OCI-LY7 (cell line): ENCODE results near the gene FANCL. TPM values are rescaled to one million over a fixed set of nuclear protein-coding genes. Genes with fewer than 3 reads are reported as not detected.

Experiments used
- BruUV-seq: library from RNA; stranded (reverse); fragments of 400-500 nt; replicated peaks from 2 replicates; lab custom pipeline; 2021; lab: Mats Ljungman, UMichigan
- CTCF ChIA-PET: fragments of 300-600 bp; sonication (Branson Sonifier 250); formaldehyde crosslinking; loops from one replicate; lab custom pipeline; 2022; ENCODE audit warnings: antibody characterized with exemption; ENCODE audit not compliant: unreplicated experiment; lab: Charles Lee
- POLR2A ChIA-PET: fragments of 300-600 bp; sonication (Branson Sonifier 250); formaldehyde crosslinking; loops from one replicate; lab custom pipeline; 2022; ENCODE audit warnings: antibody characterized with exemption; lab: Charles Lee
- DNase-seq: peaks from one replicate; pipeline ENCODE4 v3.0.0-alpha.2; 2015; ENCODE audit warnings: low spot score
- H2AFZ ChIP-seq: fragments of 200-600 bp; sonication (generic), shearing (Covaris generic); 2 replicates; pipeline ENCODE4 v1.6.1; 2014; ENCODE audit warnings: mild to moderate bottlenecking, antibody characterized with exemption, low read length, moderate library complexity
- H3K27ac ChIP-seq: fragments of 200-600 bp; sonication (generic); 2 replicates; pipeline ENCODE4 v1.5.1; 2014; ENCODE audit warnings: mixed run types, low read depth, mild to moderate bottlenecking, moderate library complexity, low read length, inconsistent platforms; ENCODE audit not compliant: poor library complexity, severe bottlenecking
- H3K36me3 ChIP-seq: fragments of 200-600 bp; sonication (generic); 2 replicates; pipeline ENCODE4 v1.6.1; 2014; ENCODE audit warnings: mild to moderate bottlenecking, antibody characterized with exemption, low read length, moderate library complexity, mixed read lengths; ENCODE audit not compliant: insufficient read depth
- H3K4me1 ChIP-seq: fragments of 200-600 bp; sonication (generic); 2 replicates; pipeline ENCODE4 v1.5.1; 2014; ENCODE audit warnings: mild to moderate bottlenecking, low read length; ENCODE audit not compliant: insufficient read depth, poor library complexity, severe bottlenecking
- H3K4me2 ChIP-seq: fragments of 200-600 bp; sonication (generic); 2 replicates; pipeline ENCODE4 v1.6.1; 2014; ENCODE audit warnings: mild to moderate bottlenecking, low read length
- H3K4me3 ChIP-seq: fragments of 200-600 bp; sonication (generic); 2 replicates; pipeline ENCODE4 v1.5.1; 2014; ENCODE audit warnings: mild to moderate bottlenecking, low read depth, low read length; ENCODE audit not compliant: poor library complexity, severe bottlenecking
- H3K79me2 ChIP-seq: fragments of 200-600 bp; sonication (generic); 2 replicates; pipeline ENCODE4 v1.6.1; 2016; ENCODE audit warnings: low read depth, mild to moderate bottlenecking, low read length, moderate library complexity, mixed read lengths; ENCODE audit not compliant: insufficient read depth
- H3K9me2 ChIP-seq: fragments of 200-600 bp; sonication (generic); 2 replicates; pipeline ENCODE4 v1.6.1; 2016; ENCODE audit warnings: mild to moderate bottlenecking, low read length, mixed read lengths; ENCODE audit not compliant: insufficient read depth
- H3K9me3 ChIP-seq: fragments of 200-600 bp; sonication (generic); 2 replicates; pipeline ENCODE4 v1.6.1; 2014; ENCODE audit warnings: mild to moderate bottlenecking, mixed run types, low read length, mixed read lengths
- H4K20me1 ChIP-seq: fragments of 200-600 bp; sonication (generic); 2 replicates; pipeline ENCODE4 v1.6.1; 2014; ENCODE audit warnings: mild to moderate bottlenecking, antibody characterized with exemption, low read length, moderate library complexity, mixed read lengths; ENCODE audit not compliant: insufficient read depth
- EZH2phosphoT487 ChIP-seq: fragments of 200-600 bp; sonication (generic); IDR thresholded peaks from 2 replicates; pipeline ENCODE4 v1.6.1; 2018; ENCODE audit warnings: low read depth, borderline replicate concordance, mild to moderate bottlenecking, mixed run types, antibody characterized with exemption, low read length, moderate library complexity, mixed read lengths
- intact Hi-C: fragments of 100-400 bp; cut with micrococcal nuclease; formaldehyde crosslinking; loops from one replicate; pipeline ENCODE4 v1.10.0; 2022; ENCODE audit not compliant: unreplicated experiment
- total RNA-seq, 2 experiments: library from RNA; depleted of rRNA in 1 of 2; stranded (reverse); fragments of >200 nt in 1 of 2; shearing (Covaris generic) in 1 of 2; gene quantifications; 2 replicates each; pipeline ENCODE4 v1.2.3, GENCODE V29; 2014 to 2022
- TF ChIP-seq, protein P1 (sequence below): fragments of 200-600 bp; sonication (generic); conservative IDR thresholded peaks from 2 replicates; pipeline ENCODE4 v1.5.1; 2014; ENCODE audit warnings: mild to moderate bottlenecking, antibody characterized with exemption, low read length, moderate library complexity, mixed read lengths

FANCL gene
- total RNA-seq, 2 experiments from 2014 or later, result 32.8 to 33.0 TPM

DNA sequence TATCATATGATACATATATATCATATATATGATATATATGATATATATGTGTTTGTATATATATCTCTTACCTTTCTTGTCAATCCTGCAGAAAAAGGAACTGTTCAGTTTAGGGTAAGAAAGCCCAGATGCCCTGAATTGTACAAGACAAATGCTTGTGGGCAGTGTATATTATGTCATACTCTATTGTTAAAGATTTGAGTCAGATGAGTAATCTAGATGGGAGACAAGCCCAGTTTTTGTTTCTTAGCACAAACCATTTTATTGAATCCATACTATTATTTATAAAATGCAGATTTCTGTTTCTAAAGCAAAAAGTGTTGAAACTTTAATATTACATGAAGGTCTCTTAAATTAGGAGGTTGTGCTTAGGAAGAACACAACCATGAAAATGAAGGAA lies 103.9 kb downstream of the FANCL start:
- H3K4me1 ChIP-seq, result no peaks in the 10 kb centered on the region
- no peak for DNase-seq
- H3K9me3 ChIP-seq, result no peaks in the 10 kb centered on the region
- H2AFZ ChIP-seq, result no peak overlapping the region
- no TSS peak for BruUV-seq
- intact Hi-C loops, result no loop called here
- no peak overlapping the region for H3K4me3 ChIP-seq
- no peak overlapping the region for H3K4me2 ChIP-seq
- TF ChIP-seq EZH2phosphoT487, result no peak
- TF ChIP-seq, protein P1, sequence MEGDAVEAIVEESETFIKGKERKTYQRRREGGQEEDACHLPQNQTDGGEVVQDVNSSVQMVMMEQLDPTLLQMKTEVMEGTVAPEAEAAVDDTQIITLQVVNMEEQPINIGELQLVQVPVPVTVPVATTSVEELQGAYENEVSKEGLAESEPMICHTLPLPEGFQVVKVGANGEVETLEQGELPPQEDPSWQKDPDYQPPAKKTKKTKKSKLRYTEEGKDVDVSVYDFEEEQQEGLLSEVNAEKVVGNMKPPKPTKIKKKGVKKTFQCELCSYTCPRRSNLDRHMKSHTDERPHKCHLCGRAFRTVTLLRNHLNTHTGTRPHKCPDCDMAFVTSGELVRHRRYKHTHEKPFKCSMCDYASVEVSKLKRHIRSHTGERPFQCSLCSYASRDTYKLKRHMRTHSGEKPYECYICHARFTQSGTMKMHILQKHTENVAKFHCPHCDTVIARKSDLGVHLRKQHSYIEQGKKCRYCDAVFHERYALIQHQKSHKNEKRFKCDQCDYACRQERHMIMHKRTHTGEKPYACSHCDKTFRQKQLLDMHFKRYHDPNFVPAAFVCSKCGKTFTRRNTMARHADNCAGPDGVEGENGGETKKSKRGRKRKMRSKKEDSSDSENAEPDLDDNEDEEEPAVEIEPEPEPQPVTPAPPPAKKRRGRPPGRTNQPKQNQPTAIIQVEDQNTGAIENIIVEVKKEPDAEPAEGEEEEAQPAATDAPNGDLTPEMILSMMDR, result no peak
- ChIA-PET POLR2A (no interaction called here), CTCF (no interaction called here)
- no peaks in the 10 kb centered on the region for H3K9me2 ChIP-seq
- H3K36me3 ChIP-seq, result 0 out of 2 replicates have a peak, but pooled peaks cover 2% of the 10 kb centered on the region
- H3K27ac ChIP-seq, result no peak overlapping the region
- H4K20me1 ChIP-seq, result no peaks in the 10 kb centered on the region
- no peaks in the 10 kb centered on the region for H3K79me2 ChIP-seq

DNA sequence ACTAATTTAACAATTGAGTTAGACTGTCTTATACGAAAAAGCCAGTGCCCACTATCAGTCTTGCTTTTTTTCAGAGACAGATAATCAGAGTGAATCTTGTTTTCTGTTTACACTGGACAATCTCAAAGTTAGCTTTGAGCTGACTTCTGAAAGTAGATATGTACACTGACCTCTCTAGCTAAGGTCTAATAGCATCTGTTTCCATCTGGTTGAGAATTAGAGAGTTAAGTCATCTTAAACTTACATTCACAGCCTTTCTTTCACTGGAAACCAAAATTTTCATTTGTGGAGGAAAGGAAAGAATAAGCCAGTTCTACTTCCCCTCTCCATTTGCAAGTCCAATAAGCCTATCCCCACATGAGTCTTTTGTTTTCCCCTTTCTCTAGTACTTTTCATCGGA lies 105.3 kb downstream of the FANCL start:
- CTCF ChIA-PET, result no interaction called here
- no peaks in the 10 kb centered on the region for H4K20me1 ChIP-seq
- intact Hi-C loops, result no loop called here

DNA sequence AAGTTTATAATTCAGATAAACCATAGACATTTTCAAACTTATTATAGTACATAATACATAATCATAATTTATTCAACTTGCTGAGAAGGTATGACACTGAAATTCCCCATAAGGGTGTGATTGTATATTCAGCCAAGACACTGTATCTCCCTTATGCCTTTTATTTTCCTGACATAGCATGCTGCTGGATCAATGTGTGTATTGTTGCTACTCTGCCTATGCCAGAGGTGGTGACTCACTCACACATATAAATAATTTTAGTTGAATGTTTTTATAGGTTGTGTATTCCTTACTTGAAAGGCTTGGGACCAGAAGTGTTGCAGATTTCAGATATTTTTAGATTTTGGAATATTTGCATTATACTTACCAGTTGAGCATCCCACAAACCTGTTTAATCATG lies 107.7 kb downstream of the FANCL start:
- no TSS peak for BruUV-seq
- Histone ChIP-seq H3K4me2 (no peak overlapping the region), H3K36me3 (0 out of 2 replicates have a peak, but pooled peaks cover 4% of the 10 kb centered on the region), H3K4me3 (no peak overlapping the region), H3K27ac (no peak overlapping the region), H4K20me1 (no peaks in the 10 kb centered on the region), H3K9me2 (no peaks in the 10 kb centered on the region), H3K9me3 (no peaks in the 10 kb centered on the region), H3K4me1 (no peaks in the 10 kb centered on the region), H2AFZ (no peak overlapping the region), H3K79me2 (no peaks in the 10 kb centered on the region)
- ChIA-PET CTCF (no interaction called here), POLR2A (no interaction called here)
- TF ChIP-seq, protein P1, result no peak
- no peak for TF ChIP-seq EZH2phosphoT487
- intact Hi-C loops, result loop anchor here (5.0 kb wide), 1 partner anchor 314 kb away; no protein-coding TSS in a partner anchor
- no peak for DNase-seq

More for the DNA sequence above, 105.3 kb downstream of the FANCL start:
- no peak overlapping the region for H3K4me2 ChIP-seq
- no peak overlapping the region for H3K4me3 ChIP-seq
- POLR2A ChIA-PET, result no interaction called here
- no peak overlapping the region for H3K27ac ChIP-seq
- H3K9me2 ChIP-seq, result no peaks in the 10 kb centered on the region
- no peaks in the 10 kb centered on the region for H3K9me3 ChIP-seq
- BruUV-seq, result no TSS peak
- no peak for TF ChIP-seq EZH2phosphoT487
- TF ChIP-seq, protein P1, result no peak
- no peaks in the 10 kb centered on the region for H3K4me1 ChIP-seq
- H2AFZ ChIP-seq, result no peak overlapping the region
- 0 out of 2 replicates have a peak, but pooled peaks cover 4% of the 10 kb centered on the region for H3K36me3 ChIP-seq
- no peaks in the 10 kb centered on the region for H3K79me2 ChIP-seq
- DNase-seq, result no peak
